Measurements from ENCODE around the gene SFXN5.
"Not testable (repeated sequence)": the region's sequence is repeated elsewhere in the genome, so short reads cannot be mapped to it uniquely, and the experiment has no call there.

The SFXN5 gene

DNA sequence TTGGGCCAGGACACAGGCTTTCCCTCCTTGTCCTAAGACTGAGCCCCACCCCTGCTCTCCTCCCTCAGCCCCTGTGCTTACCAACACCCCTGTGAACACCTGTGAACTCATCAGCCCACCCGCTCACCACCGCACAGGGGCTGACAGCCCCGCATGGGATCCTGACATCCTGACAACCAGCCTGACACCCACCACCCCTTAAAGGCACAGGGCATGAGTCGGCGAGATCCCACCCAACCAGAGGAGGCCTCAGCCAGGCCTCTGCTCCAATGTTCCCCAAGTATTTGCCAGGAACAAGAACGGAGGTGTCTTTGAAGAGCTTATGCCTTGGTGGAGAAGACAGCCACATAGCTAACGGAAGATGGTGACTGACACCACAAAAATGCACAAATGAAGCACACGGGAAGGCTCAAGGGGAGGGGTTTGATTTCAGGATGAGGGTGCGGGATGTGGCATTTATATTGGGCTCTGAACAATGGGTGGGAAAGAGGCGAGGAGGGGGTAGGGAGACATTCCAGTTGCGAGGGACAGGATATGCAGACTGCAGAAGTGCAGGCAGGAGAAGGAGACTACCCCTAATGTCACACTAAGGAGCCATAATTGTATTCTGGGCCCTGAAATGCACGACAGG, 30.2 kb upstream of the SFXN5 start:
- DNase-seq (ENCODE audit: low read depth in 3 of 3), result no peak

DNA sequence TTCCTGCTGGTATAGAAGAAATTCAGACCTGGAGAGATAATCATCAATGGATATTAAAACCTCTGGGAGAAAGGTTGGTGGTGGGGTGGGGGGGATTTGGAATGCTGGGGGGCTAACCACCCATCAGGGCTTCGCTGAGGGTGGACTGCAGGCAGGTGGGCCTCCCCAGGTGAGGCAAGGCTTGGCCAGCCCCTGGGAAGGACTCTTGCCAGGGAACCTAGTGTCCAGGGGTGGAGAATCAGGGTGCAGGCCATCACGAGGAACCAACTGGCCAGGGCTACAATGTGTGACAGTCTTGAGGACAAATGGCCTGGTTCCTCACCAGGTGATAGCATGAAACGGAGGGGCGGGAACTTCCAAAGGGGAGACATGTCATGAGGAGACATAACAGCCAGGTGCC, 29.4 kb upstream of the SFXN5 start:
- DNase-seq (ENCODE audit: low read depth in 3 of 3), result no peak

DNA sequence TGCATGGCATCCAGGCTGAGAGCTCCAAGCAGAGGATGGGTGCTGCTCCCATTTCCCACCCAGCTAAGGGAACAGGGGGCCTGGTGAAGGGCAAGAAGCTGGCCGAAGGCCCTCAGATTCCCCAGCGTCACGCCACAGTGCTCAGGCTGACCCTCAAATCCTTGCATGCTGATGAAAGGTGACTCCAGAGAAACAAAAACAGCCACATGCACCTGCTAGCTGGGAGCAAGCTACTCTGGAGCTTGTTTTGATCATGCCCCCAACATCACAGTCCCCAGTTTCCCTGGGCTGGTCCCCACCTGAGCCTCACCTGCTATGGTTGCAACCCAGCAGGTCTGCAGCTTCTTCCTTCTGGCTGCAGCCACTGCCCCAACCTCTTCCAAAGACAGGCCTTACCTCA, 28.0 kb upstream of the SFXN5 start:
- DNase-seq (ENCODE audit: low read depth in 3 of 3), result no peak

GRCh38 chr2:73095910-73096309, 24.4 kb upstream of the SFXN5 start:
- DNase-seq (ENCODE audit: low read depth in 3 of 3), result no peak

DNA sequence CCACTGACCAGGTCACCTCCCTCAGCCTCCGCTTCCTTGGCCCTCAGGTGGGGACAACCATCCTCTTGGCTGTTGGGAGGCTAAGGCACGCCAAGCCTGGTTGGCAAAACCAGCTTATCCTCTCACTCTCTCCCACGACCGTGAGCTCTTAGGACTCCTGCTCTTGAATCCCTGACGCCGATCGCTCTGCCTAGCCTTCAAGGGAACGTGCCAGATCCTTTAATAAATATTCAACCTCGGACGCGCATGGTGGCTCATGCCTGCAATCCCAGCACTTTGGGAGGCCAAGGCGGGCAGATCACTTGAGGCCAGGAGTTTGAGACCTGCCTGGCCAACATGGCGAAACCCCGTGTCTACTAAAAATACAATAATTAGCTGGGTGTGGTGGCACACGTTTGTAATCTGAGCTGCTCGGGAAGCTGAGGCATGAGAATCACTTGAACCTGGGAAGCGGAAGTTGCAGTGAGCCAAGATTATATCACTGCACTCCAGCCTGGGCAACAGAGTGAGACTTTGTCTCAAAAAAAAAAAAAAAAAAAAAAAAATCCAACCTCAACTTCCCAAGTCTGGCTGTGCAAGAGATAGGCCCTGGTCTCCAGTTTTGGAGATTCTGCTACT, 22.2 kb upstream of the SFXN5 start:
- not testable (repeated sequence) for DNase-seq (ENCODE audit: low read depth in 3 of 3)

DNA sequence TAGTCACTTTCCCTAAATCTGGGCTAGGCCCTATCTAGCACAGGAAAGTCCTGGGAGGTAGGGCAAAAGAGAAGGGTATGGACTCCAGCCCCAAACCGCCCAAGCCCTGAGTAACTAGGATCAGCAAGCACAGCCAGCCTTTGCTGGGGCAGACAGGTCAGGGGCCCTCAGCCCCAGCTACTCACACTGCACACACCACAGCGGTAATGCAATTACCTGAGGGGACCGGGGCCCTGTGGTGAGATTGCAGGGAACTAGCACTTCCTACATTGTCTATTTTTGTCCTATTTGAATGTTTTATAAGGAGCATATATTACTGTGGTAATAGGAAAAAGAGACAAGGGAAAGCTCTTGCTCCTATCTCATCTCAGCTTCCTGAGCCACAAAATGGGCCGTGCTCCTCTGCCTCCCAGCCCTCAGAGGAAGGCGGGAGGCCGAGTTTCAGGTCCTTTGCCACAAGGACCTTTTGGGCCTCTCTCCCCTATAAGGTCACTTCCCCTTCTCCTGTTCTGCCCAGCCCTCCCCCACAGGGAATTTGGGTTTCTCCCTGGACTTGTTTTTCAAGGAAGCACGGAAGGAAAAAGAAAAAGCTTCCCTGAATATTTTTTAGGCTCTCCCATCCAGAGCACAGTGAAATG, 20.8 kb upstream of the SFXN5 start:
- DNase-seq (ENCODE audit: low read depth in 3 of 3), result no peak

- no peak for DNase-seq (ENCODE audit: low read depth in 3 of 3)
Observed at GRCh38 chr2:73091696-73092095, 20.2 kb upstream of the SFXN5 start.

DNA sequence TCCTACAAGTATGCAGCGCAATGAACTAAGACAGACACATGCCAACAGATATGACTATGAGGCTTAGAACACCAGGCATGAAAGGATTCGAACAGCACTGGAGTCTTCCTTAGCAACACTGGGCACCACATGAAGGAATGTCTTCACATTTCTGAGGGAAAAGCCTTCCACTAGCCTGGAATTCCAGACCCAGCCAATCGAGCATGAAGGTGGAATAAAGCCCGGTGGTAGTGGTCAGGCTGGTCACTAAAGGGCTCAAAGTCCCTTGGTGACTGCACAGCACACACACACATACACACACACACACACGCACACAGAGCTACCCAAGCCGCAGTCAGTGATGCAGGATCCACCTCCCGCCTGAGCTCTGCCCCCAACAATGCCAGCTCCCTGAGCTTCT, 19.7 kb upstream of the SFXN5 start:
- no peak for DNase-seq (ENCODE audit: low read depth in 3 of 3)

DNA sequence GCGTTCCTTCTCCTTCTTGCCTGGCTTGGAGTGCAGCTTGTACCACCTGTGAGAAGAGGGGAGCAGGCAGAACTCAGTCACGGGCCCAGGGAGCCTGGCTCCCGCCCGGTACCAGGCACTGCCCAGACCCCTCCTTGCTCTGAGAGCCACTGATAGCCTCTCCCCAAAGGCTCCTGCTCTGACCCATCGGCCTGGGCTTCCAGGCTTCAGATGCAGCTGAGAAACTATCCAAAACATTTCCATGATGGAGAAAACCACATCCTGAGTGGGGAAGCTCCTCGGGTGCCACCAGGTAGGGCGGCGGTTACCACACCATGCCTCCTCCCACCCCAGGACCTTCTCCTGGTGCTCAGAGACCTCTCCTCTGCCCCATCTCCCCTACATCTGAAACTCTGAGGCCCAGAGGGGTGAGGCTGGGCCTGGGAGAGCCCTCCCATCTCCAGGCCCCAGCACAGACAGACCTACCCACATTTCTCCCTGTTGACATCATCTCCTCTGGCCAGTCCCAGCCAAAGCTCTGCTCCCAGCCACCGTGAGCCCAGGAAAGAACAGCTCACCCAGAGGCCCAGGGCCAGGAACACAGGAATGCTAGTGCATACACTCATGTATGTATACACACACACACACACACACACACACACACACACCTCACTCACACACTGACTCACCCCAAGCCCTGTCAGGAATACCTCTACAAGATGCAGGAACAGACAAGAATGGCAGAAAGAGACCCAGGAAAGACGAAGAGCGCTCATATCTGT, 17.9 kb upstream of the SFXN5 start:
- no peak for DNase-seq (ENCODE audit: low read depth in 3 of 3)

GRCh38 chr2:73088703-73089102, 17.2 kb upstream of the SFXN5 start:
- DNase-seq (ENCODE audit: low read depth in 3 of 3), result no peak

DNA sequence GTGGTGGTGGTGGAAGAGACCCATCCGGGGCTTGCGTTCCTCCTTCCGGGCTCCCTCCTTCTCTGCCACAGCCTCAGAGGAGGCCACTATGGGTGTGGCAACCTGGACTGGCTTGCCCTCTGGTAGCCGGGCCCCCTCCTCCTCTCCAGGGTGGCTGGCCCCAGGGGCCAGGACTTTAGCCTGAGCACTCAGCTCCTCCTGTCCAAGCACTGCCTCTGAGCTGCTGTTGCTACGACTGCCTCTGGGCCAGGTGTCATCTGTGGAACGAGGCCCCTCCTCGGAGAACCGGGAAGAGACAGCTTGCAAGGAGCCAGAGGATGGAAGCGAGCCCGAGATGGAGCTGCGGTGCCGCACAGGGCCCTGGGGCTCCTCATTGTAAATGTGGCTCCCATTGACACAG, 16.7 kb upstream of the SFXN5 start:
- DNase-seq (ENCODE audit: low read depth in 3 of 3), result no peak

DNA sequence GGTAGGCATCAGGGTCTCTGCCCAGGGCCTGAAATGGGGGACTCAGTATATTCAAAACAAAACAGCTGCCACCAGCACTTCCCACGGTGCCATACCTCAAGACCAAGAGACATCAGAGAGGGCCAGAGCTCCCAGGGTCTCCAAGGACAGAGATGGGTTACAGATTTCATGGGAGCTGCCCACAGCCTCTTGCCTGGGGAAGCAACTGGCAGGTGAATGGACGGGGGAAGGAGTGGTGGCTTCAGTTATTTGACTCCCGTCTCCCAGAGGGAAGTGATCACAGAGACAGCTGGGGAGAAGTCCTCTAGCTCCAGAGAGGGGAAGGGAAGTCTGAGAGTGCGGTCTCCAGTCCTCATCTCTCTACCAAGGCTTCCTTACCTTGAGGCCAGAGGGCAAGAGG, 15.8 kb upstream of the SFXN5 start:
- DNase-seq (ENCODE audit: low read depth in 3 of 3), result no peak

GRCh38 chr2:73085691-73086090, 14.2 kb upstream of the SFXN5 start:
- DNase-seq (ENCODE audit: low read depth in 3 of 3), result peak; percentile 67 to 75 (median 74)

DNA sequence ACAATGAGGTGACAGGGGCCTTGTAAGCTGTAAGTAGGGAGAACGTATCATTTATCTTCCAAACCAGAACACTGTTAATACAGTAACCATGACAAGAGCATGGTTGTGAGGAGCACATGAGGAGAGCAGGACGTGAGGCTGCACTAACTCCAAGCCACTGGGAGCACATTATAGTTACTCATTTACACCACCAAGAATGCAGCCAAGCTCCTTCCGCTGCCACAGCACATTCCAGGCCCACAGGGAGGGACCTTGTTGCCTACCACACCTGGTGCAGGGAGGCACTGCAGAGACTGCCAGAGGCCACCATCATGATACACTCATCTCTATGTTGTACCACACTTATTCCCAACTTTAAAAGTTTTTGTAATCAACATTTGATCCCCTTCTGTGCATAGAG, 13.5 kb upstream of the SFXN5 start:
- DNase-seq (ENCODE audit: low read depth in 3 of 3), result no peak

GRCh38 chr2:73083886-73084800, 12.6 kb upstream of the SFXN5 start:
- DNase-seq (ENCODE audit: low read depth in 3 of 3), result no peak

DNA sequence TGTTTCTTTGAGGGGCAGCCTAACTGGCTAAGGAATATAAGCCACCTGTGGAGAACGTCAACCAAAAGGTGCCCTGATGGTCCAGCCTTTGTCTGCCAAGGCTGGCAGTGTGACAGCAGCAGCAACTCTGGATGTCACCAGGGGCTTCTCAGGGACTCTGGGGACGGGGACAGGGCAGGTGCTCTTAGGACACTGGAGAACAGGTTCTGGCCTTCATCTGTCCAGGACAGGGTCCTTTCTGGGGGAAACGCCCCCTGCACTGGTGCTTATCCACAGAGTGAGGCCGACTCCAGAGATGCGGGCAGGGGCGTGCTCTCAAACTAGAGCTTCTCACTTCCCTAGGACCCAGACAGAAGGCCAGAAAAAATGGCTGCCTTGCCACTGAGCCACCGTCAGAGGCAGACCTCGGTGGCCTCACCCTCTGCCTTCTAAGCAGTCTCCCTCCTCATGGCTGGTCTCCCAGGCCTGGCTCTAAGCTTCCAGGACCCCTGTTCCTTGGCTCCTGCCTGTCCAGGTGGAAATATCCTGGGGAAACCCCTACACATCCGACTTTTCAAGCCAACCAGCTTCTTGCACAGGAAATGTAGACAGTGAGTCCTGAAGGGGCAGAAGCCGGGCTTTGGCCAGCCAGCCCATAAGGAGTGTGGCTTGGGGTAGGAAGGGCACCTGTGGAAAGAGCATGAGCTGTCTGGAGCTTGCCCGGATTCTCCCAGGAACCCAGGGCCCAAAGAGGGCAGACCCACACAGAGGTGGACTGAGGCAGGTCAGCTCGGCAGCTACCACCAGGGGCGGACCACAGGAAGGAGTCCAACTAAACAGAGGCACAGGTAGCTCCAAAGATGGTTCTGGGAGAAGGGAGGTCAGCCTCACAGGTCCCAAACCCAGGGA, 11.3 kb upstream of the SFXN5 start:
- no peak for DNase-seq (ENCODE audit: low read depth in 3 of 3)

GRCh38 chr2:73081181-73081671, 9.7 kb upstream of the SFXN5 start:
- DNase-seq (ENCODE audit: low read depth in 3 of 3), result no peak

- no peak for DNase-seq (ENCODE audit: low read depth in 3 of 3)
Observed at GRCh38 chr2:73080321-73081131, 9.0 kb upstream of the SFXN5 start.

- DNase-seq (ENCODE audit: low read depth in 3 of 3), result no peak
Observed at GRCh38 chr2:73079636-73080035, 8.1 kb upstream of the SFXN5 start.

Data from stimulated activated CD4-positive, alpha-beta T cell treated with anti-CD3 and anti-CD28 coated beads, TNF-alpha, amount 100 ng/mL, for 48 hours (primary cell).